DMS 273 (cell line): Measurements from ENCODE around the gene SFPQ.
"Not testable (repeated sequence)": the region's sequence is repeated elsewhere in the genome, so short reads cannot be mapped to it uniquely, and the experiment has no call there.

Experiments
- DNase-seq: peaks from one replicate; lab custom pipeline; 2025; ENCODE audit not compliant: unreplicated experiment; lab: John Stamatoyannopoulos, UW

Gene SFPQ, protein sequence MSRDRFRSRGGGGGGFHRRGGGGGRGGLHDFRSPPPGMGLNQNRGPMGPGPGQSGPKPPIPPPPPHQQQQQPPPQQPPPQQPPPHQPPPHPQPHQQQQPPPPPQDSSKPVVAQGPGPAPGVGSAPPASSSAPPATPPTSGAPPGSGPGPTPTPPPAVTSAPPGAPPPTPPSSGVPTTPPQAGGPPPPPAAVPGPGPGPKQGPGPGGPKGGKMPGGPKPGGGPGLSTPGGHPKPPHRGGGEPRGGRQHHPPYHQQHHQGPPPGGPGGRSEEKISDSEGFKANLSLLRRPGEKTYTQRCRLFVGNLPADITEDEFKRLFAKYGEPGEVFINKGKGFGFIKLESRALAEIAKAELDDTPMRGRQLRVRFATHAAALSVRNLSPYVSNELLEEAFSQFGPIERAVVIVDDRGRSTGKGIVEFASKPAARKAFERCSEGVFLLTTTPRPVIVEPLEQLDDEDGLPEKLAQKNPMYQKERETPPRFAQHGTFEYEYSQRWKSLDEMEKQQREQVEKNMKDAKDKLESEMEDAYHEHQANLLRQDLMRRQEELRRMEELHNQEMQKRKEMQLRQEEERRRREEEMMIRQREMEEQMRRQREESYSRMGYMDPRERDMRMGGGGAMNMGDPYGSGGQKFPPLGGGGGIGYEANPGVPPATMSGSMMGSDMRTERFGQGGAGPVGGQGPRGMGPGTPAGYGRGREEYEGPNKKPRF

DNA sequence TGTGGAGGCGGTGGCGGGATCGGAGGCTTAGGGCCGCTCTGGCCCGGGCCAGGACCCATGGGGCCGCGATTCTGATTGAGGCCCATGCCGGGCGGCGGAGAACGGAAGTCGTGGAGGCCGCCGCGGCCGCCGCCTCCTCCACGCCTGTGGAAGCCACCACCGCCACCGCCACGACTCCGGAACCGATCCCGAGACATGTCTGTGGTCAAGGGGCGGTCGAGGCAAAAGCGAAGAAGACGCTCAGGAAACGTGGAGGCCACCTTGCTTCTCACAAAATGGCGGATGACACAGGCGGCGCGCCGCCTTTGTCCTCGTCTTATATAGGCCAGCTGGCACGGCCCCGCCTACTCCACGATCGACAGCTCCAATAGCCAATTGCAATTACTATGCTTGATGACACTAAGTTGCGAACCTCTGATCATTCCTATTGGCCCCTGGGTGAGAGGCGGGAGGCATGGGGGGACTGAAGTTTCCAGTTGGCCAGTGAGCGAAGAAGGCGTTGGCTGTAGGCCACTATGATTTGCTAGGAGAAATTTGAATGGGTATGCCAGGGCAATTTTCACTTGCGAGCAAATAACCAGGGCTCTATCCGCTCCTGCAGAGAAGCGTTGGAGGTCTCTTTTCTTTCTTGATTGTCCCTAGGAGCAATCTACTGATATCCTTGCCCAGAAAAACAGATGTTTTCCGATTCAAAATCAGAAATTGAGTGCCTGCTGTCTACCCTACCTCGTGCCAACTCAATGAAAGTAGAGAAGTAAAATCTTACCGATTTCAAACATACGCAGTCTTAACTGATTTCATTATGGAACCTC is at the start of gene SFPQ:
Gene SFPQ (minus strand): TSS at position 293 of the 812 bp plus-strand sequence. CDS start 96 bp downstream, at position 197.
- peak; percentile 99 for DNase-seq

DNA sequence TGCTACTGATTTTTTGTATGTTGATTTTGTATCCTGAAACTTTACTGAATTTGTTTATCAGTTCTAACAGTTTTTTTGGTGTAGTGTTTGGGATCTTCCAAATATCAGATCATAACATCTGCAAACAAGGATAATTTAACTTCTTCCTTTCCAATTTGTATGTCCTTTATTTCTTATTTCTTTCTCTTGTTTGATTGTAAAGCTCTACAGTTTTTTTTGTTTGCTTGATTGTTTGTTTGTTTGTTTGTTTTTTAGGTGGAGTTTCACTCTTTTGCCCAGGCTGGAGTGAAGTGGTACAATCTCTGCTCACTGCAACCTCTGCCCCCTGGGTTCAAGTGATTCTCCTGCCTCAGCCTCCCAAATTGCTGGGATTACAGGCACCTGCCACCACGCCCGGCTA is 43.8 kb upstream of the SFPQ start:
- DNase-seq, result not testable (repeated sequence)

DNA sequence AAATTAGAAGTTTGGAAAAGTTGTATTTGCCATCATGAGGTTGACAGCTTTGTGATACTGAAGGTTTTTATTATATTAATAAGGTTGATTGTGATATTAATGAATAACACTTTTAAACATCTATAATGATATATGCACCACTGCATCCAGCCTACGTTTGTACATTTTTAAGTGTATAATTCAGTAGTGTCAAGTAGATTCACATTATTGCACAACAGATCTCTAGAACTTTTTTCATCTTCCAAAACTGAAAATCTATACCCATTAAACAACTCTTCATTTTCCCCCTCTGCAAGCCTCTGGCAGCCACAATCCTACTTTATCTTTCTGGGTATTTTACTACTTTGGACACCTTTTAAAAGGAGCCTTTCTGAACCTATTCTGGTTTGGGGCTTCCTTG is 38.3 kb upstream of the SFPQ start:
- DNase-seq, result no peak

DNA sequence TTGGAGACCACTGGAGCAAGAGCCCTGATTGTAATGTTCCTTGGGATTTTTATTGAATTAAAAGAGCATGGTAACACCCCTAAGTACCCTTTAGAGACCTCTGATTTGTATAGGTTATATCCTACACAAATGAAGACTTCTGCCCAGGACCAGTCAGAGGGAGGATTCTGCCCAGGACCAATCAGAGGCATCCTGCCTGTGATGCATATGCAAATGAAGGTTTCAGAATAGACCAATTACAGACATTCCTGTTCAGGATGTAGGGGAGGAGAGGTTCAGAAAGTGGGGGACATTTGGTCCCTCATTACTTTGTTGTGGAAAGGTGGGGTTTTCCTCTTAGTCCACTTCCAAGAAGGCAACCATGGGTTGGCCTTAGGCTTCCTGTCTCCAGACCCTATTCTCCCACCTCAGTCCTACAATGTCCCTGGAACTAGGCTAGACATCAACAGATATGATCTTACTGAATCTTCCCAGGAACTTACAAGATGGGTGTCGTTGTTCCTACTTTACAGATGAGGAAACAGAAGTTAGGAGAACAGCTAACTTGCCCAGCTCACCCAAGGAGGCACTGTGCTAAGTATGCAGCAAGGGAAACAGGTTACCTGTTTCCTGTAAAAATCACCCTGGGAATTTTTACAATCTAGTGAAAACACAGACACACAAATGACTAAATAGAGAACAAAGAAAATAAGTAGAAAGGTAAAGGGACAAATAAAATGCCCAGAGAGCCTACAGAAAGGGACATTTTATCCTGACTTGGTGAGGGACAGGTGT is 36.8 kb upstream of the SFPQ start:
- DNase-seq, result no peak

DNA sequence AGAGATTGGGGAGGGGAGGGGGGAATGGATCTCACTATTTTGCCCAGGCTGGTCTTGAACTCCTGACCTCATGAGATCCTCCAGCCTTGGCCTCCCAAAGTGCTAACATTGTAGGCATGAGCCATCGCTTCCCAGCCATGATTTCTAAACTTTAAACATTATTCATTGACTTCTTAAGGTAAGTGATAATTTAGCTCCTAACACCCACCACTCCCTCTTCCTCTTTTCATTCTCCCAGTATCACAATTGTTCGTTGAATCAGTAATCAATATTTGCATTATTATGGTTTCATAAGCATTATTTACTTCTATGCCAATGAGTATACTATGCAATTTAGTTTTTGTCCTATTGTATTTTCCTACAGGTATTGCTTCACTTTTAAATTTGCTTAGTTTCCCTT is 33.6 kb upstream of the SFPQ start:
- no peak for DNase-seq

DNA sequence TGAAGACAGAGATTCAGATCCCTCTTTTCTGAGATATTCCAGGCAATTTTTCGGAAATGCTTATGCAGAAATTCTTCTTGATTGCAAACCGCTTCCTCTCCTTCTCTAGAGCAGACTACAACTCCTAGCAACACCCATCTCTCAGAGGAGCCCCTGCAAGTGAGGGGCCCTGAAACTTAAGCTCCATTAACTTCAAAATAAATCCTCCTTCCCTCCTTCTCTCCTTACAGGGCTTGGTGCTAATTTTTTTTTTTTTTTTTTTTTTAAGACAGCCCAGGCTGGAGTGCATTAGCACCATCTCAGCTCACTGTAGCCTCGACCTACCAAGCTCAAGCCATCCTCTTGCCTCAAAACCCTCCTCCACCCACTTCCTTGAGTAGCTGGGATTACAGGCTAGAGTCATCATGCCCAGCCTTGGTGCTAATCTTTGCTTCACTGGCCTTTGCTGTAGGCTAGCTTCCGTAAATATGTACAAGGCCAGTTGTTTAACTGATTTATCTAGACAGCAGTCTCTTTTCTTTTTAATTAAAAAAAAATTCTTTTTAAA is 30.2 kb upstream of the SFPQ start:
- DNase-seq, result no peak

DNA sequence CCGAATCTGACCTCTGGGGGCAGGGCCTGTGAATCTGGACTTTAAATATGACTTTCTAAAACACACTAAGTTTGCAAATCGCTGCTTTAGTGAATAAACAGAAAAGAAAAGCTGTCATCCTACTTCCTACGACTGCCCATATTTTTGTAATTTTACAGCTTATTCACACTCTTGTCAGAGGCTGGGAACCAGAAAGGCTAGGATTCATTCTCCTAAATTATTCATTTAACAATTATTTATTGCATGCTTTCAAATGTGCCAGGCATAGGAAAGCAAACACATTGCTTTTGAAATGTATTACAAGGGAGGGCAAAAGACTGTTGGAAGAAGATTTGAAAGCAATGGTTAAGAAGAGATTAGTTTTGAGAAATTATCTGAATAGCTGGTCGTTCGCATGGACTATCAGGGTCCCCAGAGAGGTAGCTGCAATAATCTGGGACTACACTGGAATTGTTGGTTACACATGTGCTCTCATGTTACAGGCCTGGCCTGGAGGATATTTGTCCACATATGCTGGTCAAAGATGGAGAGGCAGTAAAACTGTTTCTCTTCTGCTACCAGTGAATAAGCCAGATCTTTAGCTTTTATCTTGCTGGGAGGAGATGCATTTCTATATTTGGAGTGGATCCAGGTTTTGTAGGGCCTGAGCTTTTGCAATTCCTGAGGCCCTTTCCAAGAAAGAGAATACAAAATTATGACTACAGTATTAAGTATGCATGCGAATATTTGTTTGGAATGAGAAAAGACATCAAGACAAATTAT is 29.6 kb upstream of the SFPQ start:
- no peak for DNase-seq

DNA sequence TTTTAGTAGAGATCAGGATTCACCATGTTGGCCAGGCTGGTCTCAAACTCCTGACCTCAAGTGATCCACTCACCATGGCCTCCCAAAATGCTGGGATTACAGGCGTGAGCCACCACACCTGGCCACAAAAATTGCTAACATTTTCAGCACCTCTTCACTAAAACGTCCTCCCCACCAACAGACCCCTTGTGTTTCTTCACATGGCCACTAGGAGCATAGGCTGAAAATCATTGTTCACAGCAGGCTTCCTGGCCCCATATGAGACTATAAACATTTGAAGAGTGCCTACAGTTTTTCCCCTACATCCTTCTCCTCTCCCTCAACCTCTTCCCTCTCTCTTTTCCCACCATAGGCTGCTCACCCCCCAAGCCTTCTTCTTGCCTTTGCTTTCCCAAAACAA is 28.0 kb upstream of the SFPQ start:
- DNase-seq, result peak; percentile 52

DNA sequence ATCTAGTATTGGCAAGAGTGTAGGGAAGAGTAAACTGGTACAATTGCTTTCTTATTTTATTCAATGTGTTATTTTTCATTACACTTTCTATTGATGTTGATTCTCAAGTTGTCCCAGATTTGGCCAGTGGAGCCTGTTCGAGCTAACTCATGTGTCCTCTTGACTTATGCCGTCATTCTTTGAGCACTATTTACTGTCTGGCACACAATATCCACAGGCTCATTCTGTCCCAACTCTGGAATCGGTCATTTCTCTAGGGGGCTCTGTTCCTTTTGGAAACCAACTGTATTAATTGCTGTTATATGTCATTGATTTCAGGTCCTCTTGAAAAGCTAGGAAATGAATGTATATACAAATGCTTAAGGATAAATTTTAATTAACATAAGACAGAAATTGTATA is 22.4 kb upstream of the SFPQ start:
- no peak for DNase-seq

DNA sequence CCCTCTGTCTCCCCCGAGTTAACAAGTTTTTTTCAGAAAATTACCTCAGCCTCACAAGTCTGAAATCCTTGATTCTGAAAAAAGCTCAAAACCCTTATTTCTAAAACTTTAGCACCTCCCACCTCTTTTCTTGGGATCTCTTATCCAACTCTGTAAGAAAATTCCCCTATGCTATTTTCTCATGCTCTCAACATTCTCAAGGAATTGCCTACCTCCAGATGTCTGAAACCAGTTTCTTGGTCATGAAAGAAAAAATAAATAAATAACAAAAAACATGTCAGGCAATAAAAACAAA is 18.1 kb upstream of the SFPQ start:
- no peak for DNase-seq

DNA sequence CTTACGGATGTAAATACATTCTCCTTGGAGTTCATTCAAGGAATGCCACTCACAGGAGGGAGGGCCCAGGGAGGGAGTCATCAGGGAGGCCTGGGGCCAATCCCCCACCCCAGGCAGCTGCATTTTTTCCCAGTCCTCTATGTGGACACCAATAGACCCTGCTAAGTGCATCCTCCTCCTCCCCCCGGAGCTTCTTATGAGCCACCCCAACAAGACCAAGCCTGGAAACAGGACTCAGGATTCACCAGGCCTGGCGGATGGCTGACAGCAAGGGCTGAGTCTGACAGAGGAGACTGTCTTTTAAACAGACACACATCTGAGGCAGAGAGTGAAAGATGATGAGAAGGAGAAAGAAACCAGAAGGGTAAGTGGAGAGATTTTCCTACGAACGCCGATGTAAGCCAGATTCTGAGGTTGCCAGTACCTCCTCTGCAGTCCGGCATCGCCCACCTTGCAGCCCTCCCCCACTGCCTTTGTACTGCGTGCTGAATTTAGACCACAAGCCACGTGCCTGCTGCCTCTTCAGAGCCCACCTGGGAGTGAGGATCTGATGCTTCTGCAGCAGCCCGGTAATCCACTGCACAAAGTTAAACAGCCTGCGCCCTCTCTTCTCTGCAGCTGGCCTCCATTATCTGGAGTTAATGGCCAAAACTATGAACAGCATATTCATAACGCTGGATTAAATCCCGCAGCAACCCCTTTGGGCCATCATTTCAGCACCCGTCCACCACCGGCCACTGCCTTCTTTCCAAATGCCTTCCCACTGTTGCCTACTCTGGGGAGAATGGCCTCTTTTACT is 17.6 kb upstream of the SFPQ start:
- no peak for DNase-seq

DNA sequence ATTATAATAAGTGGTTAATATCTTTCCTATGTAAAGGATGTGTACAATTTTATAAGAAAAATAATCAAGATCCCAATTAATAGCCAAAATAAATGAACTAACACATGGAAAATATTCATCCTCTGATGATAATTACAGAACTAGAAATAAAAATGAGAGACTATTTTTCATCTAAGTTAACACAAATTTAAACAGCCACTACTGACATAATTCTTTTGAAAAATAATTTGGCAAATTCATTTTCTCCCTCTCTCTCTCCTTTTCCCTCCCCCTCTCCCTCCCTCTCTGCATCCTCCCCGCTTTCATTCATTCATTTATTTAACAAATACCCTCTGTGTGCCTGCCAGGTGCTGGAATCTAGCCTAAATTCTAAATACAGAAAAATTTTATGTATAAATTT is 10.3 kb upstream of the SFPQ start:
- no peak for DNase-seq

DNA sequence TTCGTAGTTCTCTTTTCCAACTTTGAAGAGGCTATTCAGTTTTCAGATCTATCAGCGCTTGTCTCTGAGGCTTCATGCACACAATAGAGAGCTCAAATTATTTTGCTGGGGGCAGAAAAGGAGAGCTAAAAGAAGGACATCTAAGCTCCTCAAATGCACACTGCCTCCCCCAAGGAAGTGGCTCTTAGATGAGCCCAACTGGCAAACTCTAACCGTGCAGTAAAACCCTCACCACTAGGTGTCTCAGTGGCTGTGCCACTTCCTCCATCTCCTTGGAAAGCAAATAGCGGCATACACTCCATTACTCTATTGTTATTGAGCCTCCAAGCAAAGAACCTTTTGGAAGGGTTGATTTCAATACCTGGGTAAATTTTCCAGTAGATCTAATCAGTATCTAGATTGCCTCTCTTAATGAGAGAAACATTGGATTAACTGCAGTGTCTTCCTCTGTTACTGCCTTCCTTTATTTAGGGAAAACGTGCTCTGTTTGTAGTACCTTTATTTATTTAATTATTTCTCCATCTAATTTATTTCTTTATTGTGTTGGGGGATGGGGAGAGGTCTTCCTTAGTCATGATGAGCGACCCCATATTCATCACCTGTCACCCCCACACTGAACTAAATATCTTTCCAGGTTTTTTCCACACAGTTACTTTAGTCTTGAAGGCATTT is 9.2 kb upstream of the SFPQ start:
- DNase-seq, result peak; percentile 90

DNA sequence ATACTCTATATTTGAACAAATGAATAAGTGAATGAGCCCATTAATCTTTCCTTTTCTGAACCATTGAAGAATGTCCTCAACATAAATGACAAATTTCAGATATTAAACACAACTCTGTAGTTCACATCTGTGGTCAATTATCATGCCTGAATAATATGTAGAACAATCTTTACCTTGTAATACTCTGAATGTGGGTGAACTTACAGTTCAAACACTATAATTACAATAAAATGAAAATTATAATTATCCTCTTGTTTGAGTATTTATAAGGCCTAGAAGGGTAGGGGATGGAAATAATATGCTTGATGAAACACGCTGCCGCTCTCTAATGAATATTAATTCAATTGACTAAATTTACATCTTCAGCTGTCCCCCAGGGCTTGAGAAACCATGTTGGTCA is 8.7 kb upstream of the SFPQ start:
- no peak for DNase-seq

DNA sequence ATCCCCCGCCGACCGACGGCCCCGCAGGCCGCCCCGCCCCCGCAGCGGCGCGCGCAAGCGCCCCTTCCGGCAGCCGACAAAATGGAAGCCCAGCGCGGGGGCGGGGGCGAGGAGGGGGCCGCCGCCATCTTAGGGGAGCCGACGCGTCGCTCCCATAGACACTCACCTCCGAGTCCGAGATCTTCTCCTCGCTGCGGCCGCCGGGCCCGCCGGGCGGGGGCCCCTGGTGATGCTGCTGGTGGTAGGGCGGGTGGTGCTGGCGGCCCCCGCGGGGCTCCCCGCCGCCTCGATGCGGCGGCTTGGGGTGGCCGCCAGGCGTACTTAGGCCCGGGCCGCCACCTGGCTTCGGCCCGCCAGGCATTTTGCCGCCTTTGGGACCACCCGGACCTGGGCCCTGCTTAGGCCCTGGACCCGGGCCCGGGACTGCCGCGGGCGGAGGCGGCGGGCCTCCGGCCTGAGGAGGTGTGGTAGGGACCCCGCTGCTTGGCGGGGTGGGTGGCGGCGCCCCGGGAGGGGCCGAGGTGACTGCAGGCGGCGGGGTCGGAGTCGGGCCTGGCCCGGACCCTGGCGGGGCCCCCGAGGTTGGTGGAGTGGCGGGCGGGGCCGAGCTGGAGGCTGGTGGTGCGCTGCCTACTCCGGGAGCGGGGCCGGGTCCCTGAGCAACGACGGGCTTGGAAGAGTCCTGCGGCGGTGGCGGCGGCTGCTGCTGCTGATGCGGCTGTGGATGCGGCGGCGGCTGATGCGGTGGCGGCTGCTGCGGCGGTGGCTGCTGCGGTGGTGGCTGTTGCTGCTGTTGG is 691 bp downstream of the SFPQ start:
- peak; percentile 91 for DNase-seq

DNA sequence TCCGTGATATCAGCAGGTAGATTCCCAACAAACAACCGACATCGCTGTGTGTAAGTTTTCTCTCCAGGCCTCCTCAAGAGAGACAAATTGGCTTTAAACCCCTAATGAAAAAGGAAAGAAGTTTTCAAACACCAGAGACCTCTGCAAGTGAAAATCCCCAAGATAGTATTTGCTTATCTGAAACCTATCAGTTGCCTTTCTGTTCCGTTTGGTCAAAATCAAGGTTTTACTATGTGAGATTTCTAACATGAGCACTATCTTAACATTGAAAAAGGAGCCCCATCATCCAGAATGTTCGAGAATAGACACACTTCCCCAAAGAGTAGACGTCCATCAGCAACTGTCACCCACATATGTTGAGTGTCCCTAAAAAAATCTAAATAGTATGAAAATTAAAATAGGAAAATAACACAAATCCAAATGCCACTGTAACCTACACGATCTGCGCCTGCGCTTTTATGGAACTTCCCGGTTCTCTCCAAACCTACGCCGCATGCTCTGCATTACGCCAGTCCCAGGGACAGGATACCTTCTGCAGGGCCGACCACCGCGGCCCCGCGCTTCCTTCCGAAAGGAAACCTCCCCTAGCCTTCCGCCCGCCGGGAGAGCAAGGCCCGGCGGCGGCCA is 1.4 kb downstream of the SFPQ start:
- DNase-seq, result no peak

DNA sequence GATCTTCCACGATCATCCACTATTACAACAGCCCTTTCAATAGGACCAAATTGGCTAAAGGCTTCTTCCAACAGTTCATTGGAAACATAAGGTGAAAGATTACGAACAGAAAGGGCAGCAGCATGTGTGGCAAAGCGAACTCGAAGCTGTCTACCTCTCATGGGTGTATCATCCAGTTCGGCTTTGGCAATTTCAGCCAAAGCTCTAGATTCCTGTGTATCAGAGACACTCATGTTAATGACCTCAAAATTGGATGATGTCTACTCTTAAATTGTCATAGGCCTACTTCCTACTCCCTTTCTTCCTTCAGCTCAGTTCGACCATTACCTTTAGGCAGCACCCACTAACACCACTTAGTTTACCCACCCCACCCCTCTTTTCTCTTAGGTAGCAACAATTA is 2.2 kb downstream of the SFPQ start:
- DNase-seq, result peak; percentile 26
